ENCODE measurements around the gene POLD1. TPM values are rescaled to one million over a fixed set of nuclear protein-coding genes. Genes with fewer than 3 reads are reported as not detected.

The POLD1 gene
- polyA plus RNA-seq, 1 of the 3 experiments (the other 2 are of a cell fraction) = 33.6 TPM

- no peak for TF ChIP-seq NRF1 (IDR thresholded peaks at IDR 0.05; ENCODE audit: low read depth, low read length)
Observed at GRCh38 chr19:50434525-50434924, 50.4 kb downstream of the POLD1 start (continued).

- Histone ChIP-seq H4K20me1 (ENCODE audit: insufficient read depth) (no peaks in the 10 kb centered on the region), H3K9ac (no peak overlapping the region), H3K9me3 (no peaks in the 10 kb centered on the region), H3K4me3 (ENCODE audit: low read depth in 2 of 2, low read length in 1 of 2) (no peak overlapping the region), H3F3A (replicated peaks; ENCODE audit: insufficient read depth) (no peaks in the 10 kb centered on the region), H3K27ac (ENCODE audit: low read depth in 2 of 2, low read length in 1 of 2) (no peak overlapping the region), H3K4me1 (ENCODE audit: control insufficient read depth in 1 of 2, insufficient read depth in 2 of 2, low read depth in 1 of 2, low read length in 1 of 2) (peaks cover 0 to 19% of the 10 kb centered on the region in 2 experiments; a peak in 1 of 4 replicates), H3K4me2 (no peak overlapping the region), H3K79me2 (ENCODE audit: insufficient read depth) (no peaks in the 10 kb centered on the region), H3K27me3 (ENCODE audit: insufficient read depth) (peaks cover 45% of the 10 kb centered on the region), H3K9me2 (no peaks in the 10 kb centered on the region), H3K36me3 (replicated peaks in 1 of 2; ENCODE audit: control insufficient read depth in 1 of 2, insufficient read depth in 2 of 2, low read length in 1 of 2) (no peaks in the 10 kb centered on the region), H2AFZ (ENCODE audit: low read depth) (no peak overlapping the region)
- ChIA-PET CTCF (no interaction called here), POLR2A (no interaction called here)
- 47% methylated on average over 17 of the region's 17 CpGs for WGBS (ENCODE audit: low lambda C conversion rate)
- no peak for DNase-seq
- no peak for TF ChIP-seq ELF1 (IDR thresholded peaks at IDR 0.05)
- TF ChIP-seq PBX3 (IDR thresholded peaks at IDR 0.05) = no peak
- no peak for TF ChIP-seq RAD21 (IDR thresholded peaks at IDR 0.05; ENCODE audit: low read length)
- no peak for TF ChIP-seq EZH2phosphoT487 (IDR thresholded peaks at IDR 0.05; ENCODE audit: borderline replicate concordance, low read depth)
- no peak for TF ChIP-seq MEF2A (IDR thresholded peaks at IDR 0.05; ENCODE audit: borderline replicate concordance, low read depth)
- TF ChIP-seq IRF3 (IDR thresholded peaks at IDR 0.05; ENCODE audit: low read depth, low read length) = no peak
- TF ChIP-seq USF1 (IDR thresholded peaks at IDR 0.05; ENCODE audit: borderline replicate concordance, low read depth) = no peak
- no peak for TF ChIP-seq ZBTB33 (IDR thresholded peaks at IDR 0.05; ENCODE audit: borderline replicate concordance, low read depth)
- no peak for TF ChIP-seq CHD2 (IDR thresholded peaks at IDR 0.05; ENCODE audit: low read length, partially characterized antibody)
- TF ChIP-seq SIN3A (IDR thresholded peaks at IDR 0.05; ENCODE audit: borderline replicate concordance, low read depth, low read length) = no peak
Observed at GRCh38 chr19:50435221-50435620, 51.1 kb downstream of the POLD1 start.

Data from SK-N-SH (cell line).